Measurements from ENCODE around the gene PIP5K1A. TPM values are rescaled to one million over a fixed set of nuclear protein-coding genes. Genes with fewer than 3 reads are reported as not detected.

The PIP5K1A gene
- total and polyA plus RNA-seq, 5 donors from 2014 or later, result 12.0 to 60.3 (median 15.8) TPM

GRCh38 chr1:151293093-151293492 is 94.7 kb downstream of the PIP5K1A start:
- Mint-ChIP-seq H3K4me3 (no peak overlapping the region), H3K27ac (no peak overlapping the region), H3K9me3 (no peaks in the 10 kb centered on the region), H3K27me3 (no peaks in the 10 kb centered on the region), H3K4me1 (peaks cover 0 to 13% (median 6%) of the 10 kb centered on the region in 4 donors), H3K36me3 (peaks cover 31% of the 10 kb centered on the region)
- peaks cover 80% of the 10 kb centered on the region for H3K36me3 ChIP-seq (ENCODE audit: control insufficient read depth, insufficient read depth, low read length)
- no peaks in the 10 kb centered on the region for H3K9me3 ChIP-seq (ENCODE audit: control insufficient read depth in 2 of 2, low read length in 2 of 2)
- H3K4me3 ChIP-seq (ENCODE audit: low read depth, low read length), result no peak overlapping the region
- H3K27me3 ChIP-seq (ENCODE audit: control insufficient read depth, insufficient read depth, low read length), result no peaks in the 10 kb centered on the region
- peak in 1 of 2 donors; percentile 14 for ATAC-seq (ENCODE audit: low read depth in 2 of 2)
- H3K4me1 ChIP-seq (ENCODE audit: control insufficient read depth, insufficient read depth, low read length, poor library complexity, severe bottlenecking), result no peaks in the 10 kb centered on the region
- no peak overlapping the region for H3K27ac ChIP-seq (ENCODE audit: insufficient read depth, low read length, poor library complexity, severe bottlenecking)
- no peak for DNase-seq

- Histone ChIP-seq H3K9me3 (ENCODE audit: control insufficient read depth in 2 of 2, low read length in 2 of 2) (no peaks in the 10 kb centered on the region), H3K36me3 (ENCODE audit: control insufficient read depth, insufficient read depth, low read length) (peaks cover 86% of the 10 kb centered on the region), H3K27ac (ENCODE audit: insufficient read depth, low read length, poor library complexity, severe bottlenecking) (no peak overlapping the region), H3K27me3 (ENCODE audit: control insufficient read depth, insufficient read depth, low read length) (no peaks in the 10 kb centered on the region), H3K4me3 (ENCODE audit: low read depth, low read length) (no peak overlapping the region), H3K4me1 (ENCODE audit: control insufficient read depth, insufficient read depth, low read length, poor library complexity, severe bottlenecking) (no peaks in the 10 kb centered on the region)
- ATAC-seq (ENCODE audit: low read depth in 2 of 2), result no peak
- no peak for DNase-seq
- Mint-ChIP-seq H3K9me3 (no peaks in the 10 kb centered on the region), H3K27me3 (no peaks in the 10 kb centered on the region), H3K27ac (peak overlapping the region in 2 of 3 donors; percentile 68 to 83), H3K4me3 (no peak overlapping the region), H3K4me1 (peaks cover 0 to 5% (median 2%) of the 10 kb centered on the region in 4 donors), H3K36me3 (peaks cover 38% of the 10 kb centered on the region)
These were observed 96.5 kb downstream of the PIP5K1A start for GRCh38 chr1:151294742-151295462.

Other genes with a start within 250 kb of the PIP5K1A start
- 99.1 TPM for gene CERS2, start 223.7 kb upstream of the PIP5K1A start, total RNA-seq
- 100 to 1,000 TPM; 179 to 201 (median 189) TPM for gene CERS2, start 223.7 kb upstream of the PIP5K1A start, polyA plus RNA-seq
- gene ANXA9, start 216.3 kb upstream of the PIP5K1A start, total RNA-seq, result not detected
- gene ANXA9, start 216.3 kb upstream of the PIP5K1A start, polyA plus RNA-seq, result not detected
- 12.9 TPM for gene MINDY1, start 191.7 kb upstream of the PIP5K1A start, total RNA-seq
- 1 to 10 TPM; 3.0 to 8.9 (median 5.1) TPM for gene MINDY1, start 191.7 kb upstream of the PIP5K1A start, polyA plus RNA-seq
- gene PRUNE1, start 190.1 kb upstream of the PIP5K1A start, total RNA-seq, result 18.0 TPM
- gene PRUNE1, start 190.1 kb upstream of the PIP5K1A start, polyA plus RNA-seq, result 10 to 100 TPM; 46.5 to 56.3 (median 52.3) TPM
- 0.94 TPM for gene BNIPL, start 162.0 kb upstream of the PIP5K1A start, total RNA-seq
- under 1 TPM; 0.07 to 0.43 (median 0.18) TPM for gene BNIPL, start 162.0 kb upstream of the PIP5K1A start, polyA plus RNA-seq
- 0.67 TPM for gene C1orf56, start 150.8 kb upstream of the PIP5K1A start, total RNA-seq
- 1 to 10 TPM; 3.5 to 4.8 (median 4.1) TPM for gene C1orf56, start 150.8 kb upstream of the PIP5K1A start, polyA plus RNA-seq
- 496 TPM for gene CDC42SE1, start 138.9 kb upstream of the PIP5K1A start, total RNA-seq
- 100 to 1,000 TPM; 119 to 152 (median 140) TPM for gene CDC42SE1, start 138.9 kb upstream of the PIP5K1A start, polyA plus RNA-seq
- gene MLLT11, start 138.2 kb upstream of the PIP5K1A start, total RNA-seq, result 3.9 TPM
- gene MLLT11, start 138.2 kb upstream of the PIP5K1A start, polyA plus RNA-seq, result 1 to 10 TPM; 3.1 to 4.4 (median 4.2) TPM
- gene GABPB2, start 127.8 kb upstream of the PIP5K1A start, total RNA-seq, result 26.4 TPM
- gene GABPB2, start 127.8 kb upstream of the PIP5K1A start, polyA plus RNA-seq, result 1 to 10 TPM; 5.4 to 8.1 (median 6.0) TPM
- 7.2 TPM for gene SEMA6C, start 51.9 kb upstream of the PIP5K1A start, total RNA-seq
- under 1 TPM; 0.63 to 0.76 (median 0.73) TPM for gene SEMA6C, start 51.9 kb upstream of the PIP5K1A start, polyA plus RNA-seq
- gene TNFAIP8L2, start 41.9 kb upstream of the PIP5K1A start, total RNA-seq, result 4.3 TPM
- 10 to 100 TPM; 32.9 to 62.5 (median 47.2) TPM for gene TNFAIP8L2, start 41.9 kb upstream of the PIP5K1A start, polyA plus RNA-seq
- gene LYSMD1, start 32.6 kb upstream of the PIP5K1A start, total RNA-seq, result 0.54 TPM
- gene LYSMD1, start 32.6 kb upstream of the PIP5K1A start, polyA plus RNA-seq, result under 1 TPM in 3 of 4 donors, not detected in 1; 0.14 to 0.18 (median 0.14) TPM
- gene SCNM1, start 32.4 kb upstream of the PIP5K1A start, total RNA-seq, result 51.0 TPM
- gene SCNM1, start 32.4 kb upstream of the PIP5K1A start, polyA plus RNA-seq, result 100 to 1,000 TPM in 1 of 4 donors, 10 to 100 TPM in 3; 74.3 to 104 (median 90.5) TPM
- 3.3 TPM for gene TMOD4, start 22.6 kb upstream of the PIP5K1A start, total RNA-seq
- gene TMOD4, start 22.6 kb upstream of the PIP5K1A start, polyA plus RNA-seq, result not detected
- gene VPS72, start 8.4 kb upstream of the PIP5K1A start, total RNA-seq, result 41.8 TPM
- gene VPS72, start 8.4 kb upstream of the PIP5K1A start, polyA plus RNA-seq, result 100 to 1,000 TPM in 1 of 4 donors, 10 to 100 TPM in 3; 83.0 to 101 (median 95.0) TPM
- gene PSMD4, start 56.2 kb downstream of the PIP5K1A start, total RNA-seq, result 91.6 TPM
- gene PSMD4, start 56.2 kb downstream of the PIP5K1A start, polyA plus RNA-seq, result 100 to 1,000 TPM; 242 to 392 (median 297) TPM
- 31.9 TPM for gene ZNF687, start 83.7 kb downstream of the PIP5K1A start, total RNA-seq
- gene ZNF687, start 83.7 kb downstream of the PIP5K1A start, polyA plus RNA-seq, result 1 to 10 TPM in 3 of 4 donors, under 1 TPM in 1; 0.46 to 1.9 (median 1.4) TPM
- 73.5 TPM for gene PI4KB, start 128.9 kb downstream of the PIP5K1A start, total RNA-seq
- 10 to 100 TPM; 48.4 to 57.4 (median 53.3) TPM for gene PI4KB, start 128.9 kb downstream of the PIP5K1A start, polyA plus RNA-seq
- gene RFX5, start 148.7 kb downstream of the PIP5K1A start, total RNA-seq, result 105 TPM
- gene RFX5, start 148.7 kb downstream of the PIP5K1A start, polyA plus RNA-seq, result 10 to 100 TPM; 28.8 to 35.9 (median 35.2) TPM
- not detected for gene SELENBP1, start 174.2 kb downstream of the PIP5K1A start, total RNA-seq
- gene SELENBP1, start 174.2 kb downstream of the PIP5K1A start, polyA plus RNA-seq, result not detected
- 344 TPM for gene PSMB4, start 201.0 kb downstream of the PIP5K1A start, total RNA-seq
- 10 to 100 TPM; 79.4 to 99.1 (median 91.0) TPM for gene PSMB4, start 201.0 kb downstream of the PIP5K1A start, polyA plus RNA-seq

Data from CD4-positive, CD25-positive, alpha-beta regulatory T cell (primary cell).